SK-N-SH (cell line): ENCODE measurements around the gene FCAMR.

ENCODE experiments used
- CTCF ChIP-seq: fragments of 200-600 bp; sonication (generic); IDR thresholded peaks from 2 replicates; pipeline ENCODE4 v1.6.1; 2017; ENCODE audit warnings: antibody characterized with exemption, mild to moderate bottlenecking, moderate library complexity
- ELF1 ChIP-seq: IDR thresholded peaks from 2 replicates; pipeline ENCODE4 v1.4.0; 2012
- GABPA ChIP-seq: IDR thresholded peaks from 2 replicates; pipeline ENCODE4 v1.4.0; 2012; ENCODE audit warnings: low read depth, mild to moderate bottlenecking
- JUND ChIP-seq: IDR thresholded peaks from 2 replicates; pipeline ENCODE4 v1.4.0; 2012
- MAX ChIP-seq: IDR thresholded peaks from 2 replicates; pipeline ENCODE4 v1.4.0; 2012; ENCODE audit warnings: low read depth
- NFIC ChIP-seq: IDR thresholded peaks from 2 replicates; pipeline ENCODE4 v1.4.0; 2012; ENCODE audit warnings: borderline replicate concordance
- POLR2AphosphoS5 ChIP-seq: IDR thresholded peaks from 2 replicates; pipeline ENCODE4 v1.6.1; 2012; ENCODE audit warnings: low read depth, low read length
- RAD21 ChIP-seq: IDR thresholded peaks from 2 replicates; pipeline ENCODE4 v1.6.1; 2012; ENCODE audit warnings: mild to moderate bottlenecking, low read length
- RFX5 ChIP-seq: IDR thresholded peaks from 2 replicates; pipeline ENCODE4 v1.6.1; 2012; ENCODE audit warnings: mild to moderate bottlenecking, improper control_type of control experiment, low read length
- TAF1 ChIP-seq: IDR thresholded peaks from 2 replicates; pipeline ENCODE4 v1.6.1; 2012; ENCODE audit warnings: low read depth, mild to moderate bottlenecking, low read length, moderate library complexity, borderline replicate concordance
- TF ChIP-seq, protein P1 (sequence below): IDR thresholded peaks from 2 replicates; pipeline ENCODE4 v1.4.0; 2012; ENCODE audit warnings: low read depth, borderline replicate concordance

GRCh38 chr1:206986885-206987284 lies 16.6 kb upstream of the FCAMR start:
- TF ChIP-seq CTCF (no peak), GABPA (no peak), POLR2AphosphoS5 (no peak), RAD21 (no peak), JUND (no peak), RFX5 (no peak), NFIC (no peak), TAF1 (no peak), MAX (no peak), ELF1 (no peak)
- TF ChIP-seq, protein P1, sequence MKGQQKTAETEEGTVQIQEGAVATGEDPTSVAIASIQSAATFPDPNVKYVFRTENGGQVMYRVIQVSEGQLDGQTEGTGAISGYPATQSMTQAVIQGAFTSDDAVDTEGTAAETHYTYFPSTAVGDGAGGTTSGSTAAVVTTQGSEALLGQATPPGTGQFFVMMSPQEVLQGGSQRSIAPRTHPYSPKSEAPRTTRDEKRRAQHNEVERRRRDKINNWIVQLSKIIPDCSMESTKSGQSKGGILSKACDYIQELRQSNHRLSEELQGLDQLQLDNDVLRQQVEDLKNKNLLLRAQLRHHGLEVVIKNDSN, result no peak
